Measurements from ENCODE around the gene MAB21L2. TPM values are rescaled to one million over a fixed set of nuclear protein-coding genes. Genes with fewer than 3 reads are reported as not detected.

MAB21L2 gene
- total RNA-seq, 1 experiment from 2014 or later = not detected

DNA sequence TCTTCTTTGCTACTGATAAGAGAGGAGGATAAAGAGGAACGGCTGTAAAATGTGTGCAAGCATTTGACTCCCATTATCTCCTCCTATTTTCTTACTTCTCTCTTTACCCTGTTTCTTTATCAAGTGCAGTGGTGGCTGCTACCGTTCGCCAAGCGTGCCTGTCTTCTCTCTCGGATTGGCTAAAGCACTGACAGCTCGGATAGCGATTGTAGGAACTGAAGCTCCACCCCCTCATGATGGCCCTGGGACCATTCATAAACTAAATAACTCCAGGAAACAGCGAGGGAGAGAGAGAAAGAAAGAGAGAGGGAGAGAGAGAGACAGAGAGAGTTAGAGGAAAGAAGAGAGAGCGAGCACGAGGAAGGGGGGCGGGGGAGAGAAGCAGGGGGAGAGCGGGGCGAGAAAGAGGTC lies 305 bp upstream of the MAB21L2 start:
- Mint-ChIP-seq H3K9me3 (no peaks in the 10 kb centered on the region), H3K4me3 (peak overlapping the region; percentile 86), H3K36me3 (no peaks in the 10 kb centered on the region), H3K27me3 (ENCODE audit: low read depth) (peaks cover 80% of the 10 kb centered on the region), H3K4me1 (peaks cover 60% of the 10 kb centered on the region), H3K27ac (no peak overlapping the region)
- TF ChIP-seq TEAD1 (CRISPR knock-in tag; IDR thresholded peaks at IDR 0.05) (no peak), ATF1 (CRISPR knock-in tag; IDR thresholded peaks at IDR 0.05) (no peak), ZNF317 (CRISPR knock-in tag; IDR thresholded peaks at IDR 0.05; ENCODE audit: borderline replicate concordance, low read depth) (no peak), PRRX2 (CRISPR knock-in tag; IDR thresholded peaks at IDR 0.05) (no peak), ZNF423 (CRISPR knock-in tag; IDR thresholded peaks at IDR 0.05) (no peak)
- TF ChIP-seq, protein P1, sequence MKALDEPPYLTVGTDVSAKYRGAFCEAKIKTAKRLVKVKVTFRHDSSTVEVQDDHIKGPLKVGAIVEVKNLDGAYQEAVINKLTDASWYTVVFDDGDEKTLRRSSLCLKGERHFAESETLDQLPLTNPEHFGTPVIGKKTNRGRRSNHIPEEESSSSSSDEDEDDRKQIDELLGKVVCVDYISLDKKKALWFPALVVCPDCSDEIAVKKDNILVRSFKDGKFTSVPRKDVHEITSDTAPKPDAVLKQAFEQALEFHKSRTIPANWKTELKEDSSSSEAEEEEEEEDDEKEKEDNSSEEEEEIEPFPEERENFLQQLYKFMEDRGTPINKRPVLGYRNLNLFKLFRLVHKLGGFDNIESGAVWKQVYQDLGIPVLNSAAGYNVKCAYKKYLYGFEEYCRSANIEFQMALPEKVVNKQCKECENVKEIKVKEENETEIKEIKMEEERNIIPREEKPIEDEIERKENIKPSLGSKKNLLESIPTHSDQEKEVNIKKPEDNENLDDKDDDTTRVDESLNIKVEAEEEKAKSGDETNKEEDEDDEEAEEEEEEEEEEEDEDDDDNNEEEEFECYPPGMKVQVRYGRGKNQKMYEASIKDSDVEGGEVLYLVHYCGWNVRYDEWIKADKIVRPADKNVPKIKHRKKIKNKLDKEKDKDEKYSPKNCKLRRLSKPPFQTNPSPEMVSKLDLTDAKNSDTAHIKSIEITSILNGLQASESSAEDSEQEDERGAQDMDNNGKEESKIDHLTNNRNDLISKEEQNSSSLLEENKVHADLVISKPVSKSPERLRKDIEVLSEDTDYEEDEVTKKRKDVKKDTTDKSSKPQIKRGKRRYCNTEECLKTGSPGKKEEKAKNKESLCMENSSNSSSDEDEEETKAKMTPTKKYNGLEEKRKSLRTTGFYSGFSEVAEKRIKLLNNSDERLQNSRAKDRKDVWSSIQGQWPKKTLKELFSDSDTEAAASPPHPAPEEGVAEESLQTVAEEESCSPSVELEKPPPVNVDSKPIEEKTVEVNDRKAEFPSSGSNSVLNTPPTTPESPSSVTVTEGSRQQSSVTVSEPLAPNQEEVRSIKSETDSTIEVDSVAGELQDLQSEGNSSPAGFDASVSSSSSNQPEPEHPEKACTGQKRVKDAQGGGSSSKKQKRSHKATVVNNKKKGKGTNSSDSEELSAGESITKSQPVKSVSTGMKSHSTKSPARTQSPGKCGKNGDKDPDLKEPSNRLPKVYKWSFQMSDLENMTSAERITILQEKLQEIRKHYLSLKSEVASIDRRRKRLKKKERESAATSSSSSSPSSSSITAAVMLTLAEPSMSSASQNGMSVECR (CRISPR knock-in tag; IDR thresholded peaks at IDR 0.05; ENCODE audit: borderline replicate concordance) = no peak
- POLR2A ChIA-PET = interaction anchor here (0.5 to 0.6 kb wide), 2 partner anchors 11 to 1777 kb away, joined by 3 to 7 read pairs; no protein-coding TSS in a partner anchor
- CTCF ChIA-PET = interaction anchor here (0.7 kb wide), 1 partner anchor 10 kb away, joined by 5 read pairs; no protein-coding TSS in a partner anchor
- ATAC-seq = peak; percentile 55
- DNase-seq (ENCODE audit: low spot score) = peak; percentile 56

DNA sequence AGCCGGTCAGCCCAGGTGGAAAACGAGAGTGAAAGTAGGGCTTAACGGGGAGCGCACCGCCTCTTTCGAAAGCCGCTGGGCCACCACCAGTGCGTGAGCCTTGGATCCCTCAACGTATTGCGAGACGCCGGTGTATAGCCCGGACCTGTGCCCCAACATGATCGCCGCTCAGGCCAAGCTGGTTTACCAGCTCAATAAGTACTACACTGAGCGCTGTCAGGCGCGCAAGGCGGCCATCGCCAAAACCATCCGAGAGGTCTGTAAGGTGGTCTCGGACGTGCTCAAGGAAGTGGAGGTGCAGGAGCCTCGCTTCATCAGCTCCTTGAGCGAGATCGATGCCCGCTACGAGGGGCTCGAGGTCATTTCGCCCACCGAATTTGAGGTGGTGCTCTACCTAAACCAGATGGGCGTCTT lies 929 bp downstream of the MAB21L2 start:
- Mint-ChIP-seq H3K4me1 (peaks cover 60% of the 10 kb centered on the region), H3K27ac (no peak overlapping the region), H3K9me3 (no peaks in the 10 kb centered on the region), H3K4me3 (peak overlapping the region; percentile 86), H3K36me3 (no peaks in the 10 kb centered on the region), H3K27me3 (ENCODE audit: low read depth) (peaks cover 80% of the 10 kb centered on the region)
- ChIA-PET POLR2A (no interaction called here), CTCF (no interaction called here)
- no peak for TF ChIP-seq CBFB (CRISPR knock-in tag; IDR thresholded peaks at IDR 0.05; ENCODE audit: low read depth)
- peak; percentile 10; the same call in 1 of the 2 replicates for TF ChIP-seq FOXP1 (CRISPR knock-in tag; IDR thresholded peaks at IDR 0.05; ENCODE audit: borderline replicate concordance)
- TF ChIP-seq MYBL2 (CRISPR knock-in tag; IDR thresholded peaks at IDR 0.05) = 0 out of 2 replicates have a peak, but pooled peaks have one; percentile 1
- ATAC-seq (peak; percentile 17), DNase-seq (ENCODE audit: low spot score) (peak; percentile 51)

DNA sequence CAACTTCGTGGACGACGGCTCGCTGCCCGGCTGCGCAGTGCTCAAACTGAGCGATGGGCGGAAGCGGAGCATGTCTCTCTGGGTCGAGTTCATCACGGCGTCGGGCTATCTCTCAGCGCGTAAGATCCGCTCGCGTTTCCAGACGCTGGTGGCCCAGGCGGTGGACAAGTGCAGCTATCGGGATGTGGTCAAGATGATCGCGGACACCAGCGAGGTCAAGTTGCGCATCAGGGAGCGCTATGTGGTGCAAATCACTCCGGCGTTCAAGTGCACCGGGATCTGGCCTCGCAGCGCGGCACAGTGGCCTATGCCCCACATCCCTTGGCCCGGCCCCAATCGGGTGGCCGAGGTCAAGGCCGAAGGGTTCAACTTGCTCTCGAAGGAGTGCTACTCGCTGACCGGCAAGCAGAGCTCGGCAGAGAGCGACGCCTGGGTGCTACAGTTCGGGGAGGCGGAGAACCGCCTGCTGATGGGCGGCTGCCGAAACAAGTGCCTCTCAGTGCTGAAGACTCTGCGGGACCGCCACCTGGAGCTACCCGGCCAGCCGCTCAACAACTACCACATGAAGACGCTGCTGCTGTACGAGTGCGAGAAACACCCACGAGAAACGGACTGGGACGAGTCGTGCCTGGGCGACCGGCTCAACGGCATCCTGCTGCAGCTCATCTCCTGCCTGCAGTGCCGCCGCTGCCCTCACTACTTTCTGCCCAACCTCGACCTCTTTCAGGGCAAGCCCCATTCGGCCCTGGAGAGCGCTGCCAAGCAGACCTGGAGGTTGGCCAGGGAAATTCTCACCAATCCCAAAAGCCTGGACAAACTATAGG lies 1.5 kb downstream of the MAB21L2 start:
- peak; percentile 42 for ATAC-seq
- TF ChIP-seq, protein P2, sequence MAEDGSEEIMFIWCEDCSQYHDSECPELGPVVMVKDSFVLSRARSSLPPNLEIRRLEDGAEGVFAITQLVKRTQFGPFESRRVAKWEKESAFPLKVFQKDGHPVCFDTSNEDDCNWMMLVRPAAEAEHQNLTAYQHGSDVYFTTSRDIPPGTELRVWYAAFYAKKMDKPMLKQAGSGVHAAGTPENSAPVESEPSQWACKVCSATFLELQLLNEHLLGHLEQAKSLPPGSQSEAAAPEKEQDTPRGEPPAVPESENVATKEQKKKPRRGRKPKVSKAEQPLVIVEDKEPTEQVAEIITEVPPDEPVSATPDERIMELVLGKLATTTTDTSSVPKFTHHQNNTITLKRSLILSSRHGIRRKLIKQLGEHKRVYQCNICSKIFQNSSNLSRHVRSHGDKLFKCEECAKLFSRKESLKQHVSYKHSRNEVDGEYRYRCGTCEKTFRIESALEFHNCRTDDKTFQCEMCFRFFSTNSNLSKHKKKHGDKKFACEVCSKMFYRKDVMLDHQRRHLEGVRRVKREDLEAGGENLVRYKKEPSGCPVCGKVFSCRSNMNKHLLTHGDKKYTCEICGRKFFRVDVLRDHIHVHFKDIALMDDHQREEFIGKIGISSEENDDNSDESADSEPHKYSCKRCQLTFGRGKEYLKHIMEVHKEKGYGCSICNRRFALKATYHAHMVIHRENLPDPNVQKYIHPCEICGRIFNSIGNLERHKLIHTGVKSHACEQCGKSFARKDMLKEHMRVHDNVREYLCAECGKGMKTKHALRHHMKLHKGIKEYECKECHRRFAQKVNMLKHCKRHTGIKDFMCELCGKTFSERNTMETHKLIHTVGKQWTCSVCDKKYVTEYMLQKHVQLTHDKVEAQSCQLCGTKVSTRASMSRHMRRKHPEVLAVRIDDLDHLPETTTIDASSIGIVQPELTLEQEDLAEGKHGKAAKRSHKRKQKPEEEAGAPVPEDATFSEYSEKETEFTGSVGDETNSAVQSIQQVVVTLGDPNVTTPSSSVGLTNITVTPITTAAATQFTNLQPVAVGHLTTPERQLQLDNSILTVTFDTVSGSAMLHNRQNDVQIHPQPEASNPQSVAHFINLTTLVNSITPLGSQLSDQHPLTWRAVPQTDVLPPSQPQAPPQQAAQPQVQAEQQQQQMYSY (CRISPR knock-in tag; IDR thresholded peaks at IDR 0.05) = no peak
- TF ChIP-seq, protein P3, sequence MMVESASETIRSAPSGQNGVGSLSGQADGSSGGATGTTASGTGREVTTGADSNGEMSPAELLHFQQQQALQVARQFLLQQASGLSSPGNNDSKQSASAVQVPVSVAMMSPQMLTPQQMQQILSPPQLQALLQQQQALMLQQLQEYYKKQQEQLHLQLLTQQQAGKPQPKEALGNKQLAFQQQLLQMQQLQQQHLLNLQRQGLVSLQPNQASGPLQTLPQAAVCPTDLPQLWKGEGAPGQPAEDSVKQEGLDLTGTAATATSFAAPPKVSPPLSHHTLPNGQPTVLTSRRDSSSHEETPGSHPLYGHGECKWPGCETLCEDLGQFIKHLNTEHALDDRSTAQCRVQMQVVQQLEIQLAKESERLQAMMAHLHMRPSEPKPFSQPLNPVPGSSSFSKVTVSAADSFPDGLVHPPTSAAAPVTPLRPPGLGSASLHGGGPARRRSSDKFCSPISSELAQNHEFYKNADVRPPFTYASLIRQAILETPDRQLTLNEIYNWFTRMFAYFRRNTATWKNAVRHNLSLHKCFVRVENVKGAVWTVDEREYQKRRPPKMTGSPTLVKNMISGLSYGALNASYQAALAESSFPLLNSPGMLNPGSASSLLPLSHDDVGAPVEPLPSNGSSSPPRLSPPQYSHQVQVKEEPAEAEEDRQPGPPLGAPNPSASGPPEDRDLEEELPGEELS (CRISPR knock-in tag; IDR thresholded peaks at IDR 0.05) = 0 out of 2 replicates have a peak, but pooled peaks have one; percentile 39
- 0 out of 2 replicates have a peak, but pooled peaks have one; percentile 14 for TF ChIP-seq MYBL2 (CRISPR knock-in tag; IDR thresholded peaks at IDR 0.05)
- peak; percentile 71; the same call in 1 of the 2 replicates for TF ChIP-seq ZNF138 (CRISPR knock-in tag; conservative IDR thresholded peaks at IDR 0.05)
- TF ChIP-seq, protein P4, sequence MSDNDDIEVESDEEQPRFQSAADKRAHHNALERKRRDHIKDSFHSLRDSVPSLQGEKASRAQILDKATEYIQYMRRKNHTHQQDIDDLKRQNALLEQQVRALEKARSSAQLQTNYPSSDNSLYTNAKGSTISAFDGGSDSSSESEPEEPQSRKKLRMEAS (CRISPR knock-in tag; IDR thresholded peaks at IDR 0.05) = 0 out of 2 replicates have a peak, but pooled peaks have one; percentile 48
- 0 out of 2 replicates have a peak, but pooled peaks have one; percentile 15 for TF ChIP-seq FOXP1 (CRISPR knock-in tag; IDR thresholded peaks at IDR 0.05; ENCODE audit: borderline replicate concordance)
- TF ChIP-seq, protein P5, sequence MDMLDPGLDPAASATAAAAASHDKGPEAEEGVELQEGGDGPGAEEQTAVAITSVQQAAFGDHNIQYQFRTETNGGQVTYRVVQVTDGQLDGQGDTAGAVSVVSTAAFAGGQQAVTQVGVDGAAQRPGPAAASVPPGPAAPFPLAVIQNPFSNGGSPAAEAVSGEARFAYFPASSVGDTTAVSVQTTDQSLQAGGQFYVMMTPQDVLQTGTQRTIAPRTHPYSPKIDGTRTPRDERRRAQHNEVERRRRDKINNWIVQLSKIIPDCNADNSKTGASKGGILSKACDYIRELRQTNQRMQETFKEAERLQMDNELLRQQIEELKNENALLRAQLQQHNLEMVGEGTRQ (CRISPR knock-in tag; IDR thresholded peaks at IDR 0.05) = peak; percentile 21; the same call in 1 of the 2 replicates
- 0 out of 2 replicates have a peak, but pooled peaks have one; percentile 34 for TF ChIP-seq SMAD3 (CRISPR knock-in tag; IDR thresholded peaks at IDR 0.05; ENCODE audit: borderline replicate concordance)
- no peak for TF ChIP-seq FOXJ3 (CRISPR knock-in tag; IDR thresholded peaks at IDR 0.05; ENCODE audit: borderline replicate concordance)
- TF ChIP-seq MXD4 (CRISPR knock-in tag; IDR thresholded peaks at IDR 0.05; ENCODE audit: borderline replicate concordance) = no peak
- Mint-ChIP-seq H3K9me3 (no peaks in the 10 kb centered on the region), H3K27me3 (ENCODE audit: low read depth) (peaks cover 79% of the 10 kb centered on the region), H3K27ac (no peak overlapping the region), H3K36me3 (no peaks in the 10 kb centered on the region), H3K4me1 (peaks cover 59% of the 10 kb centered on the region), H3K4me3 (peak overlapping the region; percentile 86)
- POLR2A ChIA-PET = no interaction called here
- peak; percentile 49 for DNase-seq (ENCODE audit: low spot score)
- CTCF ChIA-PET = no interaction called here
